Vagina (tissue), 2 donors: ENCODE data around the gene DTL.

Experiments used
- POLR2A ChIP-seq, 2 donors: fragments of 450-650 bp; IDR thresholded peaks; one replicate each; pipeline ENCODE4 v1.6.1; 2017; ENCODE audit warnings: antibody characterized with exemption in 2 of 2, mild to moderate bottlenecking in 2 of 2, moderate library complexity in 2 of 2
- POLR2AphosphoS5 ChIP-seq, 2 donors: sonication (generic); formaldehyde crosslinking; IDR thresholded peaks; one replicate each; pipeline ENCODE4 v1.9.0; 2017; ENCODE audit warnings: antibody characterized with exemption in 2 of 2, mild to moderate bottlenecking in 2 of 2, low read depth in 1 of 2; ENCODE audit not compliant: insufficient read depth in 1 of 2
- TF ChIP-seq, protein P1 (sequence below), 3 experiments: fragments of 450-650 bp in 2 of 3; fragments of 200-600 bp in 1 of 3; sonication (generic) in 1 of 3; IDR thresholded peaks; one replicate each; pipeline ENCODE4 v1.5.1; 2017 to 2019; ENCODE audit warnings: antibody characterized with exemption in 3 of 3, mild to moderate bottlenecking in 2 of 3, moderate library complexity in 2 of 3

DNA sequence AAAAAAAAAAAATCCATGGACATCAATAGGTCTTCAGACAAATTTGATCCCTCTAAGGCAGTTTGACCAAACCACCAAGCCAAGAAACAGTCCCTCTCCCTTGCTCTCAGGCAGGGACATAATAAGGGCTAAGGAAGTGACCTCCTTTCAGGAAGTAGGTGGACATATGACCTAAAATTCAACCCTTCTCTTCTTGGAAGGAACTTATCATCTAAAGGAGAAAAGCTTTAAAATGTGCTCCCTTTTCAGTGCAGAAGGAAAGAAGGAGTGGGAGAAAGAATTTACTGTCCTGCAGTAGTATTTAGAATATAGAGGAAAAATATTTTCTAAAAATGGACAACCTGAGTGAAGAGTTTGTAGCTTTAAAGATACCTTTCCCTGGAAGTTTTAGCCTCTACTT lies 118.1 kb downstream of the DTL start:
- TF ChIP-seq, protein P1, sequence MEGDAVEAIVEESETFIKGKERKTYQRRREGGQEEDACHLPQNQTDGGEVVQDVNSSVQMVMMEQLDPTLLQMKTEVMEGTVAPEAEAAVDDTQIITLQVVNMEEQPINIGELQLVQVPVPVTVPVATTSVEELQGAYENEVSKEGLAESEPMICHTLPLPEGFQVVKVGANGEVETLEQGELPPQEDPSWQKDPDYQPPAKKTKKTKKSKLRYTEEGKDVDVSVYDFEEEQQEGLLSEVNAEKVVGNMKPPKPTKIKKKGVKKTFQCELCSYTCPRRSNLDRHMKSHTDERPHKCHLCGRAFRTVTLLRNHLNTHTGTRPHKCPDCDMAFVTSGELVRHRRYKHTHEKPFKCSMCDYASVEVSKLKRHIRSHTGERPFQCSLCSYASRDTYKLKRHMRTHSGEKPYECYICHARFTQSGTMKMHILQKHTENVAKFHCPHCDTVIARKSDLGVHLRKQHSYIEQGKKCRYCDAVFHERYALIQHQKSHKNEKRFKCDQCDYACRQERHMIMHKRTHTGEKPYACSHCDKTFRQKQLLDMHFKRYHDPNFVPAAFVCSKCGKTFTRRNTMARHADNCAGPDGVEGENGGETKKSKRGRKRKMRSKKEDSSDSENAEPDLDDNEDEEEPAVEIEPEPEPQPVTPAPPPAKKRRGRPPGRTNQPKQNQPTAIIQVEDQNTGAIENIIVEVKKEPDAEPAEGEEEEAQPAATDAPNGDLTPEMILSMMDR (IDR thresholded peaks at IDR 0.05) = no peak
- TF ChIP-seq POLR2A (IDR thresholded peaks at IDR 0.05) (no peak), POLR2AphosphoS5 (IDR thresholded peaks at IDR 0.05; ENCODE audit: insufficient read depth in 1 of 2, low read depth in 1 of 2) (no peak)
